Prostate gland (tissue), 2 donors: ENCODE data around the gene AK4.

Source experiments
- CTCF ChIP-seq, 4 experiments: fragments of 200-600 bp in 2 of 4; fragments of 450-650 bp in 2 of 4; sonication (generic) in 2 of 4; IDR thresholded peaks; 1 replicate in 3 of 4; 2 replicates in 1 of 4; pipeline ENCODE4 v1.5.1; 2016 to 2019; ENCODE audit warnings: antibody characterized with exemption in 4 of 4, mild to moderate bottlenecking in 2 of 4, moderate library complexity in 2 of 4
- POLR2A ChIP-seq: fragments of 450-650 bp; IDR thresholded peaks from one replicate; pipeline ENCODE4 v1.6.1; 2016; ENCODE audit warnings: antibody characterized with exemption, mild to moderate bottlenecking

- no peak for TF ChIP-seq CTCF (IDR thresholded peaks at IDR 0.05)
- TF ChIP-seq POLR2A = no peak
These were observed 128.4 kb downstream of the AK4 start for GRCh38 chr1:65276197-65276939.
